HEK293 (cell line): ENCODE measurements around the gene KDELR1.
A peak's percentile ranks its signal among the peaks of the same experiment; 100 is the strongest.

Experiments
- ATF2 ChIP-seq: fragments of 450-650 bp; formaldehyde crosslinking; IDR thresholded peaks from 2 replicates; pipeline ENCODE4 v1.5.1; 2016; ENCODE audit warnings: missing biosample characterization, missing genetic modification characterization, low read depth
- GFI1B ChIP-seq: fragments of 450-650 bp; formaldehyde crosslinking; IDR thresholded peaks from 2 replicates; pipeline ENCODE4 v1.5.1; 2016; ENCODE audit warnings: missing biosample characterization, missing genetic modification characterization
- HOXD13 ChIP-seq: sonication (generic); formaldehyde crosslinking; IDR thresholded peaks from 2 replicates; pipeline ENCODE4 v1.8.0; 2022; ENCODE audit warnings: missing genetic modification reagents, borderline replicate concordance
- WT1 ChIP-seq: fragments of 450-650 bp; formaldehyde crosslinking; IDR thresholded peaks from 2 replicates; pipeline ENCODE4 v1.5.1; 2016; ENCODE audit warnings: missing biosample characterization, missing genetic modification characterization
- ZBTB21 ChIP-seq: fragments of 450-650 bp; formaldehyde crosslinking; IDR thresholded peaks from 2 replicates; pipeline ENCODE4 v1.5.1; 2017; ENCODE audit warnings: missing biosample characterization, missing genetic modification characterization
- ZBTB49 ChIP-seq: fragments of 450-650 bp; formaldehyde crosslinking; IDR thresholded peaks from 2 replicates; pipeline ENCODE4 v1.5.1; 2016; ENCODE audit warnings: missing biosample characterization, missing genetic modification characterization, low read depth
- ZNF121 ChIP-seq: fragments of 450-650 bp; formaldehyde crosslinking; IDR thresholded peaks from 2 replicates; pipeline ENCODE4 v1.5.1; 2016; ENCODE audit warnings: missing biosample characterization, missing genetic modification characterization
- ZNF133 ChIP-seq: fragments of 450-650 bp; formaldehyde crosslinking; IDR thresholded peaks from 2 replicates; pipeline ENCODE4 v1.5.1; 2016; ENCODE audit warnings: missing biosample characterization, missing genetic modification characterization
- ZNF211 ChIP-seq: fragments of 450-650 bp; formaldehyde crosslinking; IDR thresholded peaks from 2 replicates; pipeline ENCODE4 v1.5.1; 2016; ENCODE audit warnings: low read depth, missing biosample characterization, missing genetic modification characterization
- ZNF214 ChIP-seq: fragments of 450-650 bp; formaldehyde crosslinking; IDR thresholded peaks from 2 replicates; pipeline ENCODE4 v1.5.1; 2017; ENCODE audit warnings: missing biosample characterization, mild to moderate bottlenecking, missing genetic modification characterization, borderline replicate concordance
- ZNF248 ChIP-seq: fragments of 450-650 bp; formaldehyde crosslinking; IDR thresholded peaks from 2 replicates; pipeline ENCODE4 v1.5.1; 2017; ENCODE audit warnings: missing biosample characterization, missing genetic modification characterization
- ZNF274 ChIP-seq, 2 experiments: fragments of 200-500 bp in 1 of 2; fragments of 450-650 bp in 1 of 2; sonication (Bioruptor generic) in 1 of 2; formaldehyde crosslinking in 1 of 2; IDR thresholded peaks; 2 replicates each; pipeline versions ENCODE4 v1.5.1 to v1.6.1; 2014 to 2016; ENCODE audit warnings: borderline replicate concordance in 1 of 2, inconsistent platforms in 1 of 2, low read length in 1 of 2, missing biosample characterization in 1 of 2, missing genetic modification characterization in 1 of 2
- ZNF292 ChIP-seq: fragments of 450-650 bp; formaldehyde crosslinking; IDR thresholded peaks from 2 replicates; pipeline ENCODE4 v1.5.1; 2016; ENCODE audit warnings: low read depth, missing biosample characterization, missing genetic modification characterization, borderline replicate concordance
- ZNF449 ChIP-seq: fragments of 450-650 bp; formaldehyde crosslinking; IDR thresholded peaks from 2 replicates; pipeline ENCODE4 v1.5.1; 2017; ENCODE audit warnings: missing biosample characterization, mild to moderate bottlenecking, missing genetic modification characterization, moderate library complexity
- ZNF629 ChIP-seq: fragments of 450-650 bp; formaldehyde crosslinking; IDR thresholded peaks from 2 replicates; pipeline ENCODE4 v1.5.1; 2017; ENCODE audit warnings: missing biosample characterization, missing genetic modification characterization
- ZNF704 ChIP-seq: fragments of 450-650 bp; formaldehyde crosslinking; IDR thresholded peaks from 2 replicates; pipeline ENCODE4 v1.5.1; 2016; ENCODE audit warnings: missing biosample characterization, missing genetic modification characterization
- ZNF76 ChIP-seq: fragments of 450-650 bp; formaldehyde crosslinking; IDR thresholded peaks from 2 replicates; pipeline ENCODE4; 2016; ENCODE audit warnings: low read depth, missing biosample characterization, missing genetic modification characterization, borderline replicate concordance
- TF ChIP-seq, protein P1 (sequence below): fragments of 450-650 bp; formaldehyde crosslinking; conservative IDR thresholded peaks from 2 replicates; pipeline ENCODE4 v1.5.1; 2016; ENCODE audit warnings: low read depth, missing biosample characterization, missing genetic modification characterization
- TF ChIP-seq, protein P2 (sequence below): fragments of 450-650 bp; formaldehyde crosslinking; IDR thresholded peaks from 2 replicates; pipeline ENCODE4 v1.5.1; 2017; ENCODE audit warnings: missing biosample characterization, missing genetic modification characterization
- TF ChIP-seq, protein P3 (sequence below): fragments of 450-650 bp; formaldehyde crosslinking; IDR thresholded peaks from 2 replicates; pipeline ENCODE4 v1.5.1; 2016; ENCODE audit warnings: missing biosample characterization, missing genetic modification characterization, borderline replicate concordance

Gene KDELR1

GRCh38 chr19:48363810-48364597 lies 27.3 kb downstream of the KDELR1 start, which contains the start of the genes SYNGR4 and TMEM143 (continued):
- no peak for TF ChIP-seq ZNF704 (tag by site-specific recombination)
- no peak for TF ChIP-seq ZNF274 (IDR thresholded peaks at IDR 0.05; ENCODE audit: low read length)
- TF ChIP-seq ZNF274 (tag by site-specific recombination; IDR thresholded peaks at IDR 0.05; ENCODE audit: borderline replicate concordance): no peak
- TF ChIP-seq GFI1B (tag by site-specific recombination): 0 out of 2 replicates have a peak, but pooled peaks have one; percentile 12
- TF ChIP-seq ZNF211 (tag by site-specific recombination): no peak
- TF ChIP-seq, protein P1, sequence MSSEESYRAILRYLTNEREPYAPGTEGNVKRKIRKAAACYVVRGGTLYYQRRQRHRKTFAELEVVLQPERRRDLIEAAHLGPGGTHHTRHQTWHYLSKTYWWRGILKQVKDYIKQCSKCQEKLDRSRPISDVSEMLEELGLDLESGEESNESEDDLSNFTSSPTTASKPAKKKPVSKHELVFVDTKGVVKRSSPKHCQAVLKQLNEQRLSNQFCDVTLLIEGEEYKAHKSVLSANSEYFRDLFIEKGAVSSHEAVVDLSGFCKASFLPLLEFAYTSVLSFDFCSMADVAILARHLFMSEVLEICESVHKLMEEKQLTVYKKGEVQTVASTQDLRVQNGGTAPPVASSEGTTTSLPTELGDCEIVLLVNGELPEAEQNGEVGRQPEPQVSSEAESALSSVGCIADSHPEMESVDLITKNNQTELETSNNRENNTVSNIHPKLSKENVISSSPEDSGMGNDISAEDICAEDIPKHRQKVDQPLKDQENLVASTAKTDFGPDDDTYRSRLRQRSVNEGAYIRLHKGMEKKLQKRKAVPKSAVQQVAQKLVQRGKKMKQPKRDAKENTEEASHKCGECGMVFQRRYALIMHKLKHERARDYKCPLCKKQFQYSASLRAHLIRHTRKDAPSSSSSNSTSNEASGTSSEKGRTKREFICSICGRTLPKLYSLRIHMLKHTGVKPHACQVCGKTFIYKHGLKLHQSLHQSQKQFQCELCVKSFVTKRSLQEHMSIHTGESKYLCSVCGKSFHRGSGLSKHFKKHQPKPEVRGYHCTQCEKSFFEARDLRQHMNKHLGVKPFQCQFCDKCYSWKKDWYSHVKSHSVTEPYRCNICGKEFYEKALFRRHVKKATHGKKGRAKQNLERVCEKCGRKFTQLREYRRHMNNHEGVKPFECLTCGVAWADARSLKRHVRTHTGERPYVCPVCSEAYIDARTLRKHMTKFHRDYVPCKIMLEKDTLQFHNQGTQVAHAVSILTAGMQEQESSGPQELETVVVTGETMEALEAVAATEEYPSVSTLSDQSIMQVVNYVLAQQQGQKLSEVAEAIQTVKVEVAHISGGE: no peak
- no peak for TF ChIP-seq ZNF133
- no peak for TF ChIP-seq HOXD13 (CRISPR knock-in tag)
- TF ChIP-seq ZNF76: no peak
- TF ChIP-seq, protein P2, sequence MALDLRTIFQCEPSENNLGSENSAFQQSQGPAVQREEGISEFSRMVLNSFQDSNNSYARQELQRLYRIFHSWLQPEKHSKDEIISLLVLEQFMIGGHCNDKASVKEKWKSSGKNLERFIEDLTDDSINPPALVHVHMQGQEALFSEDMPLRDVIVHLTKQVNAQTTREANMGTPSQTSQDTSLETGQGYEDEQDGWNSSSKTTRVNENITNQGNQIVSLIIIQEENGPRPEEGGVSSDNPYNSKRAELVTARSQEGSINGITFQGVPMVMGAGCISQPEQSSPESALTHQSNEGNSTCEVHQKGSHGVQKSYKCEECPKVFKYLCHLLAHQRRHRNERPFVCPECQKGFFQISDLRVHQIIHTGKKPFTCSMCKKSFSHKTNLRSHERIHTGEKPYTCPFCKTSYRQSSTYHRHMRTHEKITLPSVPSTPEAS: no peak
- no peak for TF ChIP-seq ZNF214 (tag by site-specific recombination)
- TF ChIP-seq ZNF629 (tag by site-specific recombination): peak; percentile 63
- no peak for TF ChIP-seq ZNF449 (tag by site-specific recombination)
- TF ChIP-seq ZBTB21 (tag by site-specific recombination): no peak
- no peak for TF ChIP-seq ZBTB49 (tag by site-specific recombination)
- no peak for TF ChIP-seq ZNF292
- no peak for TF ChIP-seq ZNF248 (tag by site-specific recombination)
- TF ChIP-seq ZNF121 (tag by site-specific recombination): no peak
- TF ChIP-seq, protein P3, sequence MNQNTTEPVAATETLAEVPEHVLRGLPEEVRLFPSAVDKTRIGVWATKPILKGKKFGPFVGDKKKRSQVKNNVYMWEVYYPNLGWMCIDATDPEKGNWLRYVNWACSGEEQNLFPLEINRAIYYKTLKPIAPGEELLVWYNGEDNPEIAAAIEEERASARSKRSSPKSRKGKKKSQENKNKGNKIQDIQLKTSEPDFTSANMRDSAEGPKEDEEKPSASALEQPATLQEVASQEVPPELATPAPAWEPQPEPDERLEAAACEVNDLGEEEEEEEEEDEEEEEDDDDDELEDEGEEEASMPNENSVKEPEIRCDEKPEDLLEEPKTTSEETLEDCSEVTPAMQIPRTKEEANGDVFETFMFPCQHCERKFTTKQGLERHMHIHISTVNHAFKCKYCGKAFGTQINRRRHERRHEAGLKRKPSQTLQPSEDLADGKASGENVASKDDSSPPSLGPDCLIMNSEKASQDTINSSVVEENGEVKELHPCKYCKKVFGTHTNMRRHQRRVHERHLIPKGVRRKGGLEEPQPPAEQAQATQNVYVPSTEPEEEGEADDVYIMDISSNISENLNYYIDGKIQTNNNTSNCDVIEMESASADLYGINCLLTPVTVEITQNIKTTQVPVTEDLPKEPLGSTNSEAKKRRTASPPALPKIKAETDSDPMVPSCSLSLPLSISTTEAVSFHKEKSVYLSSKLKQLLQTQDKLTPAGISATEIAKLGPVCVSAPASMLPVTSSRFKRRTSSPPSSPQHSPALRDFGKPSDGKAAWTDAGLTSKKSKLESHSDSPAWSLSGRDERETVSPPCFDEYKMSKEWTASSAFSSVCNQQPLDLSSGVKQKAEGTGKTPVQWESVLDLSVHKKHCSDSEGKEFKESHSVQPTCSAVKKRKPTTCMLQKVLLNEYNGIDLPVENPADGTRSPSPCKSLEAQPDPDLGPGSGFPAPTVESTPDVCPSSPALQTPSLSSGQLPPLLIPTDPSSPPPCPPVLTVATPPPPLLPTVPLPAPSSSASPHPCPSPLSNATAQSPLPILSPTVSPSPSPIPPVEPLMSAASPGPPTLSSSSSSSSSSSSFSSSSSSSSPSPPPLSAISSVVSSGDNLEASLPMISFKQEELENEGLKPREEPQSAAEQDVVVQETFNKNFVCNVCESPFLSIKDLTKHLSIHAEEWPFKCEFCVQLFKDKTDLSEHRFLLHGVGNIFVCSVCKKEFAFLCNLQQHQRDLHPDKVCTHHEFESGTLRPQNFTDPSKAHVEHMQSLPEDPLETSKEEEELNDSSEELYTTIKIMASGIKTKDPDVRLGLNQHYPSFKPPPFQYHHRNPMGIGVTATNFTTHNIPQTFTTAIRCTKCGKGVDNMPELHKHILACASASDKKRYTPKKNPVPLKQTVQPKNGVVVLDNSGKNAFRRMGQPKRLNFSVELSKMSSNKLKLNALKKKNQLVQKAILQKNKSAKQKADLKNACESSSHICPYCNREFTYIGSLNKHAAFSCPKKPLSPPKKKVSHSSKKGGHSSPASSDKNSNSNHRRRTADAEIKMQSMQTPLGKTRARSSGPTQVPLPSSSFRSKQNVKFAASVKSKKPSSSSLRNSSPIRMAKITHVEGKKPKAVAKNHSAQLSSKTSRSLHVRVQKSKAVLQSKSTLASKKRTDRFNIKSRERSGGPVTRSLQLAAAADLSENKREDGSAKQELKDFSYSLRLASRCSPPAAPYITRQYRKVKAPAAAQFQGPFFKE (tag by site-specific recombination): no peak
- TF ChIP-seq WT1 (tag by site-specific recombination): peak; percentile 25; the same call in 1 of the 2 replicates
- TF ChIP-seq ATF2 (tag by site-specific recombination): no peak
